Right lobe of liver (tissue), 6 donors: ENCODE measurements around the gene ARHGEF38. TPM values are rescaled to one million over a fixed set of nuclear protein-coding genes. Genes with fewer than 3 reads are reported as not detected.

Experiments used
- ATAC-seq, 4 donors: fragments of 200-7000 bp; cut with Tn5 transposase; one replicate each; pipeline ENCODE4 v1.9.1; 2020; ENCODE audit warnings: mild to moderate bottlenecking in 4 of 4, moderate library complexity in 4 of 4
- DNase-seq, 3 donors: peaks; one replicate each; pipeline ENCODE4 v3.0.0-alpha.2; 2020
- H3K27ac ChIP-seq, 3 donors: fragments of 200-600 bp; one replicate each; pipeline ENCODE4 v1.8.0; 2022
- H3K27me3 ChIP-seq, 2 donors: fragments of 200-600 bp; one replicate each; pipeline ENCODE4 v1.8.0; 2022
- H3K36me3 ChIP-seq, 4 donors: fragments of 200-600 bp; sonication (generic) in 1 of 4; one replicate each; pipeline versions ENCODE4 v1.5.1 to v1.8.0; 2017 to 2022; ENCODE audit warnings: control low read depth in 1 of 4
- H3K4me1 ChIP-seq, 4 donors: fragments of 200-600 bp; sonication (generic) in 1 of 4; one replicate each; pipeline versions ENCODE4 v1.5.1 to v1.8.0; 2017 to 2022; ENCODE audit warnings: control low read depth in 1 of 4
- H3K4me3 ChIP-seq, 3 donors: fragments of 200-600 bp; one replicate each; pipeline ENCODE4 v1.8.0; 2022
- H3K9me3 ChIP-seq, 4 donors: fragments of 200-600 bp; sonication (generic) in 1 of 4; one replicate each; pipeline versions ENCODE4 v1.5.1 to v1.8.0; 2017 to 2022; ENCODE audit warnings: control low read depth in 1 of 4
- POLR2A ChIP-seq: fragments of 450-650 bp; IDR thresholded peaks from one replicate; pipeline ENCODE4 v1.6.1; 2017; ENCODE audit warnings: antibody characterized with exemption, mild to moderate bottlenecking
- WGBS: methylation state at CpG from one replicate; pipeline ENCODE4 v1.1.6; 2018; ENCODE audit warnings: low coverage, low lambda C conversion rate; ENCODE audit not compliant: insufficient coverage; ENCODE audit errors: missing lambda C conversion rate; 5-methylcytosine and 5-hydroxymethylcytosine counted together
- intact Hi-C, 2 donors: fragments of 100-400 bp; cut with DNase I; formaldehyde crosslinking; loops; one replicate each; pipeline versions ENCODE4 v1.11.2 to v1.14.1; 2022
- total RNA-seq, 6 experiments: library from RNA; depleted of rRNA in 2 of 6; stranded (reverse); fragments of >200 nt in 2 of 6; fragmentation: NEBNext Ultra II Directional in 3 of 6; extraction: Animal tissue kit (Norgen Biotek cat#: 25700) in 3 of 6; gene quantifications; one replicate each; pipeline versions ENCODE4 v1.1.0 to v1.2.4, GENCODE V29; 2016 to 2023
- TF ChIP-seq, protein P1 (sequence below), 4 donors: fragments of 200-600 bp in 3 of 4; fragments of 450-650 bp in 1 of 4; IDR thresholded peaks; one replicate each; pipeline versions ENCODE4 v1.5.1 to v1.8.0; 2016 to 2022; ENCODE audit warnings: antibody characterized with exemption in 4 of 4, mild to moderate bottlenecking in 2 of 4
- donor health status: DM: no; HTN: yes; CAD: no.
- donor health status: DM: no; HTN: no; CAD: no.
- donor health status: DM: no; HTN: no; CAD: no.
- donor health status: DM: no; HTN: yes; CAD: no.
- donor health status: DM: no; HTN: yes; CAD: no.

The ARHGEF38 gene
- total RNA-seq, 6 experiments from 2014 or later = 0.06 to 0.55 (median 0.15) TPM

- peak in 3 of 4 donors; percentile 7 to 16 (median 9) for ATAC-seq
- H3K9me3 ChIP-seq = no peaks in the 10 kb centered on the region
- peak overlapping the region; percentile 82 to 87 (median 84) for H3K27ac ChIP-seq
- DNase-seq = no peak
- intact Hi-C loops = no loop called here
- H3K4me3 ChIP-seq = peak overlapping the region; percentile 77 to 81 (median 77)
- TF ChIP-seq, protein P1, sequence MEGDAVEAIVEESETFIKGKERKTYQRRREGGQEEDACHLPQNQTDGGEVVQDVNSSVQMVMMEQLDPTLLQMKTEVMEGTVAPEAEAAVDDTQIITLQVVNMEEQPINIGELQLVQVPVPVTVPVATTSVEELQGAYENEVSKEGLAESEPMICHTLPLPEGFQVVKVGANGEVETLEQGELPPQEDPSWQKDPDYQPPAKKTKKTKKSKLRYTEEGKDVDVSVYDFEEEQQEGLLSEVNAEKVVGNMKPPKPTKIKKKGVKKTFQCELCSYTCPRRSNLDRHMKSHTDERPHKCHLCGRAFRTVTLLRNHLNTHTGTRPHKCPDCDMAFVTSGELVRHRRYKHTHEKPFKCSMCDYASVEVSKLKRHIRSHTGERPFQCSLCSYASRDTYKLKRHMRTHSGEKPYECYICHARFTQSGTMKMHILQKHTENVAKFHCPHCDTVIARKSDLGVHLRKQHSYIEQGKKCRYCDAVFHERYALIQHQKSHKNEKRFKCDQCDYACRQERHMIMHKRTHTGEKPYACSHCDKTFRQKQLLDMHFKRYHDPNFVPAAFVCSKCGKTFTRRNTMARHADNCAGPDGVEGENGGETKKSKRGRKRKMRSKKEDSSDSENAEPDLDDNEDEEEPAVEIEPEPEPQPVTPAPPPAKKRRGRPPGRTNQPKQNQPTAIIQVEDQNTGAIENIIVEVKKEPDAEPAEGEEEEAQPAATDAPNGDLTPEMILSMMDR (IDR thresholded peaks at IDR 0.05) = no peak
- no peak for TF ChIP-seq POLR2A
- H3K27me3 ChIP-seq = no peaks in the 10 kb centered on the region
- no peaks in the 10 kb centered on the region for H3K36me3 ChIP-seq
- WGBS = 26% methylated on average over 7 of the region's 7 CpGs
- H3K4me1 ChIP-seq = peaks cover 0 to 31% (median 0%) of the 10 kb centered on the region in 4 donors
These were observed 155.4 kb downstream of the ARHGEF38 start for GRCh38 chr4:105707782-105708180.

DNA sequence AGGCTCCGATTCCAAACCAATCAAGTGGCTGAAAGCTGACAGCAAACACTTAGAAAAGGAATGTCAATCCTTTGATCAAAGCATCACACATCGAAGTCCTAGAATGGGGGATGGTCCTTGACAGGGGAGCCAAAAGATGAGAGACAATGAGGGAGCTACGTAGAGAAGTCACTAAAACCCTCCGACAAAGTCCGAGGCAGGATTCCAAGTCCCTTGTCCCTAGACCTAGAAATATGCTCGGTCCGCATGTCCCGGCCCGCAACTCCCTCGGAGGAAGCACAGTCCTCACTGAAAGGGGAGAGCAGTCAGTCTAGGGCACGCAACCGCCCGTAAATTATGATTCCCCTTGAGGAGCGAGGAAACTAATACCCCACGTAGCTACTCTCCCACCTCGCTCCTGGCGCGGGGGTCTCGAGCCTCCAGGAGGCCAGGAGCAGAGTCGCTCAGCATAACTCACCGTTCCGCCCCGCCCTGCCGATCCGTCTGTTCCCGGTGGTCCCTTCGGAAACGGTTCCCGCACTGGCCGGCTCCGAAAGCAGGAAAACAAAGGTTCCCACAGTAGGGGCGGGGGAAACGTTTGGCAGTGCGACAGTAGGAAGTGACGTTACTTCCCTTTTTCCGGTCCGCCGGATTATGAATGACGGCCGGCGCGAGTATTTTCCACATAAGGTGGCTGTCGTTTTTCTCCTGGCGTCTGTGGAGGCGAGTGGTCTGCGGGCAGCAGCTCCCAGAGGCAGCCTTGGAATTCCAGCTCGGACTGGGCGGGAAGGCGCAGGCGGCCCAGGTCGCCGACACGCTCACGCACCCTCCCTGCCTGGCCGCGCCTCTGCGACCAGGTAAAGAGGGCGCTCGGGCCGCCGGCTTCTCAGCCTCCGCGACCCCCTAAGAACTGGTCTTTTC, 156.0 kb downstream of the ARHGEF38 start, which contains the start of the genes GSTCD and INTS12:
GSTCD (plus strand) TSS at position 604 of the 900 bp plus-strand sequence. CDS start 8,830 bp downstream, outside the sequence.
INTS12 (minus strand) TSS at position 509 of the 900 bp plus-strand sequence. CDS start 8,684 bp downstream, outside the sequence.
- intact Hi-C loops = no loop called here
- Histone ChIP-seq H3K36me3 (no peaks in the 10 kb centered on the region), H3K27me3 (no peaks in the 10 kb centered on the region), H3K4me1 (peaks cover 0 to 33% (median 0%) of the 10 kb centered on the region in 4 donors), H3K4me3 (peak within 1 kb of the TSS; percentile 77 to 81 (median 77)), H3K9me3 (no peaks in the 10 kb centered on the region), H3K27ac (peak within 1 kb of the TSS; percentile 82 to 87 (median 84))
- peak; percentile 90 to 94 (median 92) for DNase-seq
- WGBS = 0% methylated on average over 26 of the region's 63 CpGs
- TF ChIP-seq, protein P1 (IDR thresholded peaks at IDR 0.05) = peak in 1 of 4 donors; percentile 2
- peak; percentile 66 for TF ChIP-seq POLR2A
- peak; percentile 98 to 99 (median 99) for ATAC-seq

DNA sequence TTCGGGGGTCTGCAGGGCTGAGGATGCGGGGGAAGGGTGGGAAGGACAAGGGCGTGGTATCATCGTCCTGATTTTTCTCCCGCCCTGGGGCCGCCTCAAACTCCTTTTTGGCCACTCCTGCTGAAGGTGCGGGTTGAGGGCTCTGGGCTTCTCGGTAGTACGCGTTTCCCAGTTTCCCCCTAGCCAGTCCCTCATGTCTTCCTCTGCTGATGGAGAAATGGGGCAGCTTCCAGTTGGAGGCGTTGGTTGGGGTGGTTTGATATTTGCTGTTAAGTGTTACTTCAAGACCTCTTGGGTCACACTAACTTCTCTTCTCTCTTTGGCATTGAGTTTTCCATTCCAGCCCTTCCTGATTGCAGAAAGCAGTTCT, 156.6 kb downstream of the ARHGEF38 start:
- Histone ChIP-seq H3K27ac (peak overlapping the region; percentile 82 to 87 (median 84)), H3K4me3 (peak overlapping the region; percentile 77 to 81 (median 77)), H3K36me3 (no peaks in the 10 kb centered on the region), H3K27me3 (no peaks in the 10 kb centered on the region), H3K9me3 (no peaks in the 10 kb centered on the region), H3K4me1 (peaks cover 0 to 33% (median 0%) of the 10 kb centered on the region in 4 donors)
- TF ChIP-seq, protein P1 (IDR thresholded peaks at IDR 0.05) = no peak
- no peak for TF ChIP-seq POLR2A
- DNase-seq (no peak), ATAC-seq (peak; percentile 8 to 22 (median 14))
- intact Hi-C loops = no loop called here
- 0% methylated on average over 2 of the region's 11 CpGs for WGBS

- intact Hi-C loops = no loop called here
- DNase-seq (no peak), ATAC-seq (no peak)
- Histone ChIP-seq H3K27ac (no peak overlapping the region), H3K4me3 (no peak overlapping the region), H3K4me1 (peaks cover 0 to 33% (median 0%) of the 10 kb centered on the region in 4 donors), H3K27me3 (no peaks in the 10 kb centered on the region), H3K9me3 (no peaks in the 10 kb centered on the region), H3K36me3 (no peaks in the 10 kb centered on the region)
- no peak for TF ChIP-seq POLR2A
- WGBS = 75% methylated on average over 16 of the region's 16 CpGs
These were observed 157.7 kb downstream of the ARHGEF38 start for GRCh38 chr4:105710012-105710600.
